GM19397 (cell line): ENCODE data around the gene ELAVL2.
"Not testable (repeated sequence)": the region's sequence is repeated elsewhere in the genome, so short reads cannot be mapped to it uniquely, and the experiment has no call there.

Source experiments
- ATAC-seq: cut with Tn5 transposase; IDR thresholded peaks from one replicate; pipeline ENCODE4 v1.9.1; 2021; ENCODE audit warnings: mild to moderate bottlenecking, moderate library complexity; ENCODE audit not compliant: unreplicated experiment

ELAVL2 gene

GRCh38 chr9:23725279-23725946 is 100.6 kb downstream of the ELAVL2 start:
- ATAC-seq, result no peak

GRCh38 chr9:23723672-23724071 is 102.4 kb downstream of the ELAVL2 start:
- ATAC-seq, result no peak

GRCh38 chr9:23723048-23723447 is 103.0 kb downstream of the ELAVL2 start:
- not testable (repeated sequence) for ATAC-seq

GRCh38 chr9:23721466-23721865 is 104.6 kb downstream of the ELAVL2 start:
- ATAC-seq, result no peak

GRCh38 chr9:23717505-23717904 is 108.5 kb downstream of the ELAVL2 start:
- no peak for ATAC-seq

GRCh38 chr9:23707249-23707648 is 118.8 kb downstream of the ELAVL2 start:
- ATAC-seq, result no peak

- no peak for ATAC-seq
Observed at GRCh38 chr9:23702311-23702922, 123.6 kb downstream of the ELAVL2 start.

GRCh38 chr9:23701291-23701690 is 124.7 kb downstream of the ELAVL2 start:
- no peak for ATAC-seq

GRCh38 chr9:23700359-23700758 is 125.7 kb downstream of the ELAVL2 start:
- no peak for ATAC-seq

- ATAC-seq, result no peak
Observed at GRCh38 chr9:23698161-23698560, 127.9 kb downstream of the ELAVL2 start.

GRCh38 chr9:23695572-23695971 is 130.5 kb downstream of the ELAVL2 start:
- no peak for ATAC-seq

GRCh38 chr9:23693374-23693773 is 132.7 kb downstream of the ELAVL2 start:
- no peak for ATAC-seq

- ATAC-seq, result no peak
Observed at GRCh38 chr9:23686896-23687295, 139.1 kb downstream of the ELAVL2 start.

GRCh38 chr9:23686257-23686656 is 139.8 kb downstream of the ELAVL2 start:
- no peak for ATAC-seq

- no peak for ATAC-seq
Observed at GRCh38 chr9:23683611-23684061, 142.4 kb downstream of the ELAVL2 start.

GRCh38 chr9:23682891-23683431 is 143.1 kb downstream of the ELAVL2 start:
- ATAC-seq, result no peak

- ATAC-seq, result no peak
Observed at GRCh38 chr9:23682352-23682751, 143.7 kb downstream of the ELAVL2 start.

- no peak for ATAC-seq
Observed at GRCh38 chr9:23677446-23677845, 148.6 kb downstream of the ELAVL2 start.

- ATAC-seq, result no peak
Observed at GRCh38 chr9:23674016-23674585, 151.9 kb downstream of the ELAVL2 start.

- ATAC-seq, result no peak
Observed at GRCh38 chr9:23672151-23672550, 153.9 kb downstream of the ELAVL2 start.

- no peak for ATAC-seq
Observed at GRCh38 chr9:23669776-23670175, 156.3 kb downstream of the ELAVL2 start.

GRCh38 chr9:23665635-23666034 is 160.4 kb downstream of the ELAVL2 start:
- no peak for ATAC-seq
